ENCODE data around the gene COLGALT1.
"Not testable (repeated sequence)": the region's sequence is repeated elsewhere in the genome, so short reads cannot be mapped to it uniquely, and the experiment has no call there.

The COLGALT1 gene

DNA sequence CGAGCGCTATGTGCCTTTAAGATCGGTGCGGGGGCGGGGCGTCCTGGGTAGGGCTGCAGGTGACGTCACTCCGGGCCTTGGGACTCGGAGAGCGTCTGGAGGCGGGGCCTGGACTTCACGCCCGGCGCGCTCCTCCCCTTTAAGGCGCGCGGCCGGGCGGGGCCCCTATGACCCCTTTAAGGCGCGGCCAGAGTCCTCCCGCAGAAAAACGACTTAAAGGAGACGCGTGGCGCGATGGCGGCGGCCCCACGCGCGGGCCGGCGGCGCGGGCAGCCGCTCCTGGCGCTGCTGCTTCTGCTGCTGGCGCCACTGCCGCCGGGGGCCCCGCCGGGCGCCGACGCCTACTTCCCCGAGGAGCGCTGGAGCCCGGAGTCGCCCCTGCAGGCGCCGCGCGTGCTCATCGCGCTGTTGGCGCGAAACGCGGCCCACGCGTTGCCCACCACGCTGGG lies at the start of gene COLGALT1:
Gene COLGALT1, plus strand, starts transcription at position 170 of the 449 bp plus-strand sequence. Its CDS starts 65 bp downstream, at position 235.
- no peak for TF ChIP-seq Cebpa-rat (IDR thresholded peaks at IDR 0.05)
- Histone ChIP-seq H3K9me3 (replicated peaks in 1 of 11) (no peaks in the 10 kb centered on the region), H3K4me2 (peak within 1 kb of the TSS; percentile 79 to 94 (median 88)), H3K9ac (peak within 1 kb of the TSS; percentile 84 to 96 (median 91)), H3K27me3 (no peaks in the 10 kb centered on the region), H3K4me1 (peaks cover 66 to 81% (median 75%) of the 10 kb centered on the region in 10 experiments), H4K20me1 (peaks cover 0 to 41% (median 23%) of the 10 kb centered on the region in 11 experiments; a peak in 13 of 22 replicates), H3K4me3 (peak within 1 kb of the TSS; percentile 76 to 99 (median 94)), H3K27ac (peak within 1 kb of the TSS; percentile 78 to 93 (median 89)), H3K36me3 (peaks cover 33 to 43% (median 38%) of the 10 kb centered on the region in 11 experiments)

DNA sequence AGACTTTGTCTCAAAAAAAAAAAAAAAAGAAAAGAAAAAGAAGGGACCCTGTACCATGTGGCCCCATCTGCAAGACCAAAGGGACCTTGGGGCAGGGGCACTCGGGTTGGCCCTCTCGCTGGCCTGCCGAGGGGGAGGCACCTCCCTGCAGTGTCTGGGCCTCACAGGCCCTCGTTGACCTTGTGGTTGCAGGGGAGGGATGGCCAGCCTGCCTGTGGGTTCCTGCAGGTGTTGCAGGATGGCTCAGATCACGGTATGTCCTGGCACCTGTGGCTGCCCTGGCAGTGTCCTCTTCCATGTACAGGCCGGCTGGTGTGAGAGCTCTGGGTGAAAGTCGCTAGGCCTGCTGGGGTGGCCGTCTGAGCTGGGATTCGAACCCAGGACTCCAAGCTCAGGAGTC lies 48.7 kb upstream of the COLGALT1 start:
- no peak overlapping the region for H3K4me3 ChIP-seq
- H3K9me3 ChIP-seq (replicated peaks in 1 of 11) = peaks cover 0 to 17% (median 0%) of the 10 kb centered on the region in 11 experiments; a peak in 2 of 22 replicates
- no peak for TF ChIP-seq Cebpa-rat (IDR thresholded peaks at IDR 0.05)
- peak overlapping the region in 8 of 11 experiments; percentile 1 to 53 (median 36); a peak in 11 of 22 replicates for H3K4me2 ChIP-seq
- H3K27me3 ChIP-seq = no peaks in the 10 kb centered on the region
- H3K4me1 ChIP-seq = peaks cover 51 to 76% (median 68%) of the 10 kb centered on the region in 10 experiments
- H3K27ac ChIP-seq = peak overlapping the region in 3 of 11 experiments; percentile 8 to 27 (median 9); a peak in 2 of 22 replicates
- peaks cover 29 to 65% (median 44%) of the 10 kb centered on the region in 11 experiments; a peak in 20 of 22 replicates for H3K36me3 ChIP-seq
- H3K9ac ChIP-seq = peak overlapping the region in 4 of 11 experiments; percentile 32 to 52 (median 40); a peak in 3 of 22 replicates
- peaks cover 0 to 51% (median 20%) of the 10 kb centered on the region in 11 experiments; a peak in 13 of 22 replicates for H4K20me1 ChIP-seq

DNA sequence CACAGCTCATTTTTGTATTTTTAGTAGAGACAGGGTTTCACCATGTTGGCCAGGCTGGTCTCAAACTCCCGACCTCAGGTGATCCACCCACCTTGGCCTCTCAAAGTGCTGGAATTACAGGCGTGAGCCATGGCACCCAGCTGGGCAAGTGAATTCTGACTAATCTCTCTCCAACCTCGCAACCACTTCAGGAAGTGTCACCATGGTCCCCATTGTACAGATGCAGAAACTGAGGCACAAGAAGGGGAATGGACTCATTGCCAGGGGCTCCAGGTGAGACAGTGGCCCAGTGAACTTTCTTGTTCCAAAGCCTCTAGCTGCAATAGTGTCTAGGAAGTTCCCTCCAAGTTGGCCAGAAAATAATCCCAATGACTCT lies 46.9 kb upstream of the COLGALT1 start:
- Histone ChIP-seq H3K4me1 (peaks cover 63 to 74% (median 71%) of the 10 kb centered on the region in 10 experiments), H3K9me3 (replicated peaks in 1 of 11) (peaks cover 0 to 17% (median 0%) of the 10 kb centered on the region in 11 experiments; a peak in 2 of 22 replicates), H3K4me2 (peak overlapping the region; percentile 1 to 99 (median 91); a peak in 17 of 22 replicates), H4K20me1 (peaks cover 0 to 43% (median 20%) of the 10 kb centered on the region in 11 experiments; a peak in 13 of 22 replicates), H3K9ac (peak overlapping the region in 5 of 11 experiments; percentile 16 to 43 (median 33); a peak in 4 of 22 replicates), H3K27ac (peak overlapping the region in 8 of 11 experiments; percentile 12 to 49 (median 34); a peak in 10 of 22 replicates), H3K36me3 (peaks cover 21 to 52% (median 39%) of the 10 kb centered on the region in 11 experiments; a peak in 20 of 22 replicates)
- H3K27me3 ChIP-seq, H3K4me3 ChIP-seq: not testable (repeated sequence)

DNA sequence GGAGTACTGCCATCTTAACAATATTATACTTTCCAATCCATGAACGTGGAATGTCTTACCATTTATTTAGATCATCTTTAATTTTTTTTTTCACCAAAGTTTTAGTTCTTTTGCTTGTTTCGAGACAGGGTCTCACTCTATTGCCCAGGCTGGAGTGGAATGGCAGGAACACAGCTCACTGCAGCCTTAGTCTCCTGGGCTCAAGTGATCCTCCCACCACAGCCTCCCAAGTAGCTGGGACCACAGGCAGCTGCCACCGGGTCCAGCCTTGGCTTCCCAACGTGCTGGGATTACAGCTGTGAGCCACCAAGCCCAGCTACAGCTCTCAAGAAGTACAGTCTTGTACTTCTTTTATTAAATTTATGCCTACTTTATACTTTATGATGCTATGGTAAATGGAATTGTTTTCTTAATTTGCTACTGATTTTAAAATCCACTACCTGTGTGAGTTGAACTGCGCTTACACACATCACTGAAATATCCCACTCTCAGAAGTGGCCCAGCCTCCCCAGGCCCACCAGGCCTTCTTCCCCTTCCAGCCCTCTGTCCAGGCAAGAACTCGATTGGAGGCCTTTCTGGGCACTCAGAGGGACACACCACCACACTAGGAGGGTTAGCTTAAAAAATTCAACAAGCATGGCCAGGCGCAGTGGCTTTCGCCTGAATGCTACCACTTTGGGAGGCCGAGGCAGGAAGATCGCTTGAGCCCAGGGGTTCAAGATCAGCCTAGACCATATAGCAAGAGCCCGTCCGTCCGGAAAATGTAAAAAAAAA lies 45.0 kb upstream of the COLGALT1 start:
- H3K27me3 ChIP-seq = no peaks in the 10 kb centered on the region
- H3K9me3 ChIP-seq (replicated peaks in 1 of 11) = peaks cover 0 to 17% (median 0%) of the 10 kb centered on the region in 11 experiments; a peak in 2 of 22 replicates
- peaks cover 0 to 31% (median 17%) of the 10 kb centered on the region in 11 experiments; a peak in 13 of 22 replicates for H4K20me1 ChIP-seq
- TF ChIP-seq Cebpa-rat (IDR thresholded peaks at IDR 0.05) = no peak
- peak overlapping the region; percentile 98 to 100 (median 99) for H3K27ac ChIP-seq
- peak overlapping the region; percentile 75 to 92 (median 80) for H3K4me3 ChIP-seq
- H3K9ac ChIP-seq = peak overlapping the region; percentile 97 to 100 (median 99)
- peak overlapping the region; percentile 85 to 99 (median 95) for H3K4me2 ChIP-seq
- peaks cover 15 to 40% (median 29%) of the 10 kb centered on the region in 11 experiments; a peak in 20 of 22 replicates for H3K36me3 ChIP-seq
- peaks cover 59 to 76% (median 72%) of the 10 kb centered on the region in 10 experiments for H3K4me1 ChIP-seq

DNA sequence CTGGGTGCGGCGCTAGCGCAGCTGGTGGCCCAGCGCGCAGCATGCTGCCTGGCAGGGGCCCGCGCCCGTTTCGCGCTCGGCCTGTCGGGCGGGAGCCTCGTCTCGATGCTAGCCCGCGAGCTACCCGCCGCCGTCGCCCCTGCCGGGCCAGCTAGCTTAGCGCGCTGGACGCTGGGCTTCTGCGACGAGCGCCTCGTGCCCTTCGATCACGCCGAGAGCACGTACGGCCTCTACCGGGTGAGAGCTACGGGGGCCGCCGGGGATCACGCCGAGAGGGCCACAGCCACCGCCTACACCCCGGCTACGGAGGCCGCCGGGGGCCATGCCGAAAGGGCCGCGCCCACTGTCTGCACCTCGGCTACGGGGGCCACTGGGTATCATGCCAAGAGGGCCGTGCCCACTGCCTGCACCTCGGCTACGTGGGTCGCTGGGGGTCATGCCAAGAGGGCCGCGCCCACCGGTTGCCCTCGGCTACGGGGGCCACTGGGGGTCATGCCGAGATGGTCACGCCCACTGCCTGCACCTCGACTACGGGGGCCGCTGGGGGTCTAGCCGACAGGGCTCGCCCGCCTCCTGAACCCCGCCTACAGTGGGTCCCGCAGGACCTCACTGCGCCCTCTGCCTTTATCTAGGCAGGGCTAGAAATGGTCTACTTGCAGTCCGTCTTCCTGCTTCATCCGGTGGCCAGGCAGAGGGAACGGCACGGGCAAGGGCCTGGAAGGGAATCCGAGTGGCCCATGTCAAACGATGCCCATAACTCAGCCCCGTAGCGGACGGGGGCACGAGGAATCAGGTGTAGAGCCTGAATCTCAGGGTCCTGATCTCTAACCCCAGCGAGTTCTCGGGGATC lies 43.5 kb upstream of the COLGALT1 start:
- H4K20me1 ChIP-seq = peaks cover 0 to 22% (median 7%) of the 10 kb centered on the region in 11 experiments; a peak in 12 of 22 replicates
- peaks cover 10 to 31% (median 11%) of the 10 kb centered on the region in 11 experiments for H3K9me3 ChIP-seq (replicated peaks in 1 of 11)
- peak overlapping the region; percentile 75 to 92 (median 80) for H3K4me3 ChIP-seq
- H3K27me3 ChIP-seq = no peaks in the 10 kb centered on the region
- peak overlapping the region; percentile 98 to 100 (median 99) for H3K27ac ChIP-seq
- H3K4me1 ChIP-seq = peaks cover 48 to 73% (median 66%) of the 10 kb centered on the region in 10 experiments
- H3K9ac ChIP-seq = peak overlapping the region; percentile 97 to 100 (median 99)
- peak overlapping the region; percentile 85 to 99 (median 95) for H3K4me2 ChIP-seq
- peaks cover 22 to 44% (median 37%) of the 10 kb centered on the region in 11 experiments for H3K36me3 ChIP-seq
- TF ChIP-seq Cebpa-rat (IDR thresholded peaks at IDR 0.05) = no peak

DNA sequence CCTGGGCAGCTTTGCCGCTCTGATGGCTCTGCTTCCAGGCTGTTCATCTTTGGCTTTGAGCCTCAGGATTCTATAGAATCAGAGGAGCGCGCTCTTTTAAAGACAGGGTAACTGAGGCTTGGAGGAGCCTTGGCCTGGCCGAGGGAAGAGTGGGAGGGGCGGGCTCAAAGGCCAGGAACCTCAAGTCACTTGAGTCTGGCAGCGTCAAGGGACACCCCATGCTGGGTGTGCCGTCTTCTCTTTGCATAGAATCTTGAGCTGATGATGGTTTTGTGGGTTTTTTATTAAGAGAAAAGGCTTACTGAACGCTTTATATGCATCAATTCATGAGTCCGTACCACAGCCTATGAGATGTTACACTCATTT lies 42.9 kb upstream of the COLGALT1 start:
- Histone ChIP-seq H3K9ac (peak overlapping the region; percentile 97 to 100 (median 99)), H3K4me1 (peaks cover 47 to 71% (median 64%) of the 10 kb centered on the region in 10 experiments), H3K36me3 (peaks cover 28 to 49% (median 43%) of the 10 kb centered on the region in 11 experiments), H3K4me3 (peak overlapping the region; percentile 75 to 92 (median 80)), H3K27ac (peak overlapping the region; percentile 98 to 100 (median 99); a peak in 21 of 22 replicates), H3K27me3 (no peaks in the 10 kb centered on the region), H4K20me1 (peaks cover 0 to 21% (median 6%) of the 10 kb centered on the region in 11 experiments; a peak in 10 of 22 replicates), H3K4me2 (peak overlapping the region; percentile 85 to 99 (median 95)), H3K9me3 (replicated peaks in 1 of 11) (peaks cover 16 to 37% (median 17%) of the 10 kb centered on the region in 11 experiments)
- TF ChIP-seq Cebpa-rat (IDR thresholded peaks at IDR 0.05) = no peak

DNA sequence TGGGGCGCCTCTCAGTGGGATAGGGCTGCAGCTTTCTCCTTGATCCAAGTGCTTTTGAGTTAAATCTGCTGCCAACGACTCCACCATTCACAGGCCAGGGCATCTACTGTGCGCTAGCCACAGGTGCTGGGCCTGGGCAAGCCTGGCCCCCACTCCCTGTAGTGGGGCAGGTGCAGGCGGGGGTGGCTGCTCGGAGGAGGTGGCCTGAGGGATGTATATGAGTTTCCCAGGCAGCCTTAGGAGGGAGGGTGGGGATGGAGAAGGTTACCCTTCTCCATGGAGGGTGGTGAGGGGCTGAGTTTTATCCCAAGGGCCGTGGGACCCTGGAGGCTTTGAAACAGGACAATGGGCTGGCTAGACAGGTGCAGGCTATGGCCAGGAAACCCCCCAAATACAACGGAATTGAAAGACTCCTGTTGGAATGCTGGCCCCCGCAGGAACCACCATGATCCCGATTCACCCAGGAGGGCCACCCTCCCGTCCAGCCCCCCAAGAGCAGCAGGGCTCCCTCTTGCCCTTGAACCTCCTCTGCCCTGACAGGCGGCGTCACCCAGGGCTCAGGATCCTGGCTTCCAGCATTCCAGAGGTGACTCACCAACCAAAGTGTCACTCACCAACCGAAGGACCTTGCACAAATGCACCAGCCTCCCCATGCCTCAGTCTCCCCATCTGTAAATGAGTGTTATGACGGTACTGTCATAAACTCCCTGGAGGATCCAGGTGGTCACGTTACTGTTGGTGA lies 39.9 kb upstream of the COLGALT1 start:
- no peak for TF ChIP-seq Cebpa-rat (IDR thresholded peaks at IDR 0.05)
- Histone ChIP-seq H3K9ac (peak overlapping the region in 1 of 11 experiments; percentile 23; a peak in 2 of 22 replicates), H3K27ac (peak overlapping the region in 4 of 11 experiments; percentile 19 to 100 (median 40); a peak in 2 of 22 replicates), H3K4me1 (peaks cover 19 to 51% (median 42%) of the 10 kb centered on the region in 10 experiments), H3K9me3 (replicated peaks in 1 of 11) (peaks cover 23 to 34% (median 31%) of the 10 kb centered on the region in 11 experiments), H3K27me3 (no peaks in the 10 kb centered on the region), H3K4me3 (no peak overlapping the region), H4K20me1 (peaks cover 0 to 5% (median 0%) of the 10 kb centered on the region in 11 experiments; a peak in 3 of 22 replicates), H3K4me2 (peak overlapping the region in 3 of 11 experiments; percentile 0 to 28 (median 23); a peak in 4 of 22 replicates), H3K36me3 (peaks cover 41 to 58% (median 52%) of the 10 kb centered on the region in 11 experiments)

Data from BLaER1 treated with 17β-estradiol and CSF1 and Interleukin-3, amounts not matched to agents 10 nM and 100 nM (cell line).